ENCODE measurements around the gene AGAP5.

DNA sequence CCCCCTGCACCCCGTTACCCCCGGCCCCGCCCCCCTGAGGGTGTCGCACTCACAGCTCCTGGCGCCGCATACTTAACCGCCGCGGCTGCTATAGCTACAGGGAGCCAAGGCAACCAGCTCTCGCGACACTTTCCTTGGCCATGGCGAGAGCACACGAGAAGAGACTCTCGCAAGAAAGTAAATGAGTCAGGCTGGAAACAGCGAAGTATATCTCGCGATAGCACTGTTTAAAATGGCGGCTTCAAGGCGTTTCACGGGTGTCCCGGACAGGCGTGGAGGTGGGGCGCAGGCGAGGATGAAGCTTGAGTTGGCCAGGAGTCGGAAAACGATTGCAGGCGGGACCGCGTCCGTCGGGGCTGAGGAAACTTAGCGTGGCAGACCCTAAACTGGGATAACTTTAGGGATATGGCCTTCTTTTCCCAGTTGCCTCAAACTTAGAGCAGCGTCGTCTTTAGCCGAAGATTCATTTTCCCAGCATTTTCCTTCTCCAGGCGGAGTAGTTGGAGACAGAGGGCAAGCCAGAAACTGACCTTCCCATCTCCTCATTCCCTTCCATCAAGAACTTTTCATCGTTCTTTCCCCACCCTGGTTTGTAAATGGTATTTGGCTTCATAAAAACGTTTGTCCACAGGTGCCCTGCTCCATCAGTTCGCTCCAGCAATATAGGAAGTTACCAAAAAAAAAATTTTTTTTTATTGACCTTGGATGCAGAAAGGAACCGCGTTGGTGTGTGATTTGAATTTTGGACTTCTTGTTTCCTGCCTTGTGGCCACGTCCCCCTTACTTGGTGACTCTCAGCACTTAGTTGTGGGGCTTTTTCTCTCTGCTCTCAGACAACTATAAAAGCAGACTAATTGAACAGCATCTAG, 71.8 kb downstream of the AGAP5 start:
- TF ChIP-seq EZH2 (IDR thresholded peaks at IDR 0.05; ENCODE audit: low read depth, low read length, severe bottlenecking) (no peak), KDM1A (IDR thresholded peaks at IDR 0.05; ENCODE audit: borderline replicate concordance, low read length) (no peak), RBBP5 (IDR thresholded peaks at IDR 0.05; ENCODE audit: borderline replicate concordance, low read depth, low read length) (no peak), TAF1 (IDR thresholded peaks at IDR 0.05; ENCODE audit: low read depth, low read length) (peak; percentile 90), ASH2L (IDR thresholded peaks at IDR 0.05; ENCODE audit: low read length) (peak; percentile 57), JUN (IDR thresholded peaks at IDR 0.05; ENCODE audit: low read depth, low read length) (no peak), POLR2A (IDR thresholded peaks at IDR 0.05; ENCODE audit: control extremely low read depth in 1 of 2, low read depth in 2 of 2, low read length in 2 of 2) (peak in 1 of 2 experiments; percentile 56; a peak in 2 of 3 replicates), YY1 (IDR thresholded peaks at IDR 0.05; ENCODE audit: low read depth, low read length) (peak; percentile 96), MAFK (IDR thresholded peaks at IDR 0.05; ENCODE audit: low read depth, low read length) (no peak), SRF (IDR thresholded peaks at IDR 0.05; ENCODE audit: low read depth, low read length) (no peak), SIX5 (IDR thresholded peaks at IDR 0.05; ENCODE audit: low read depth, low read length) (no peak)
- TF ChIP-seq, protein P1, sequence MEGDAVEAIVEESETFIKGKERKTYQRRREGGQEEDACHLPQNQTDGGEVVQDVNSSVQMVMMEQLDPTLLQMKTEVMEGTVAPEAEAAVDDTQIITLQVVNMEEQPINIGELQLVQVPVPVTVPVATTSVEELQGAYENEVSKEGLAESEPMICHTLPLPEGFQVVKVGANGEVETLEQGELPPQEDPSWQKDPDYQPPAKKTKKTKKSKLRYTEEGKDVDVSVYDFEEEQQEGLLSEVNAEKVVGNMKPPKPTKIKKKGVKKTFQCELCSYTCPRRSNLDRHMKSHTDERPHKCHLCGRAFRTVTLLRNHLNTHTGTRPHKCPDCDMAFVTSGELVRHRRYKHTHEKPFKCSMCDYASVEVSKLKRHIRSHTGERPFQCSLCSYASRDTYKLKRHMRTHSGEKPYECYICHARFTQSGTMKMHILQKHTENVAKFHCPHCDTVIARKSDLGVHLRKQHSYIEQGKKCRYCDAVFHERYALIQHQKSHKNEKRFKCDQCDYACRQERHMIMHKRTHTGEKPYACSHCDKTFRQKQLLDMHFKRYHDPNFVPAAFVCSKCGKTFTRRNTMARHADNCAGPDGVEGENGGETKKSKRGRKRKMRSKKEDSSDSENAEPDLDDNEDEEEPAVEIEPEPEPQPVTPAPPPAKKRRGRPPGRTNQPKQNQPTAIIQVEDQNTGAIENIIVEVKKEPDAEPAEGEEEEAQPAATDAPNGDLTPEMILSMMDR (IDR thresholded peaks at IDR 0.05; ENCODE audit: control extremely low read depth in 1 of 3, insufficient read depth in 1 of 3, low read depth in 1 of 3, low read length in 3 of 3) = no peak
- TF ChIP-seq, protein P2, sequence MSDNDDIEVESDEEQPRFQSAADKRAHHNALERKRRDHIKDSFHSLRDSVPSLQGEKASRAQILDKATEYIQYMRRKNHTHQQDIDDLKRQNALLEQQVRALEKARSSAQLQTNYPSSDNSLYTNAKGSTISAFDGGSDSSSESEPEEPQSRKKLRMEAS (IDR thresholded peaks at IDR 0.05) = no peak; the same call in 1 of the 2 replicates
